Measurements from ENCODE around the gene DHX58.

Gene DHX58

GRCh38 chr17:42052346-42052877 is 60.1 kb downstream of the DHX58 start:
- no peak for DNase-seq (ENCODE audit: low read depth)

- no peak for DNase-seq (ENCODE audit: low read depth)
Observed at GRCh38 chr17:42051645-42052044, 60.9 kb downstream of the DHX58 start.
